Stromal cell of bone marrow (primary cell): ENCODE results near the gene MSI1.
A peak's percentile ranks its signal among the peaks of the same experiment; 100 is the strongest.
"Not testable (repeated sequence)": the region's sequence is repeated elsewhere in the genome, so short reads cannot be mapped to it uniquely, and the experiment has no call there.

ENCODE experiments used
- DNase-seq: peaks from one replicate; pipeline ENCODE4 v3.0.0-alpha.2; 2012; ENCODE audit warnings: low read depth

MSI1 gene

GRCh38 chr12:120356567-120357030 is 12.4 kb downstream of the MSI1 start:
- peak; percentile 45 for DNase-seq

DNA sequence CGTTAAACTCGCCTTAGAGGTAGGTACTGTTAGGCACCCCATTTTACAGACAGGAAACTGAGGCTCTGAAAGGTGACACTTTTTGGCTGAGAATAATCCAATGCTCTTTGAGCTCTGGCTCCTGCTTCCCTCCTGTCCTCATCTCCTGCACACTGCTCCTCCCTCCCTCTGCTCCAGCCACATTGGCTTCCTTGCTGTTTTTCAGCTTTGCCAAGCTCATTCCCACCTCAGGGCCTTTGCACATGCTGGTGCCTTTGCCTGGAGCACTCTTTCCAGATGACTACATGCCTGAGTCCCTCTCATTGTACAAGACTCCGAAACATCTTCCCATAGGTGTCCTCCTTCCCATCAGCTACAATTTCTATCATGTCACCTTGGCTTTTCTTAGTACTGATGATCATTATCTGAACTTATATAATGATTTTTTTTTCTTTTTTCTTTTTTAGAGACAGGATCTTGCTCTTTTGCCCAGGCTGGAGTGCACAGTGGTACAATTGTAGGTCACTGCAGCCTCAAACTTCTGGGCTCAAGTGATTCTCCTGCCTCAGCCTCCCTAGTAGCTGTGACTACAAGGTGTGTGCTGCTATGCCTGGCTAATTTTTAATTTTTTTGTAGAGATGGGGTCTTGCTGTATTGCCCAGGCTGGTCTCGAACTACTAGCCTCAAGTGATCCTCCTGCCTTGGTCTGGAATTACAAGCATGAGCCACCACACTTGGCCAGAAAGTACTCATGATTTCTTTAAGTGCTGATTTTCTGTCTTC is 15.2 kb downstream of the MSI1 start:
- DNase-seq = no peak

GRCh38 chr12:120353136-120353535 is 15.8 kb downstream of the MSI1 start:
- DNase-seq = no peak

DNA sequence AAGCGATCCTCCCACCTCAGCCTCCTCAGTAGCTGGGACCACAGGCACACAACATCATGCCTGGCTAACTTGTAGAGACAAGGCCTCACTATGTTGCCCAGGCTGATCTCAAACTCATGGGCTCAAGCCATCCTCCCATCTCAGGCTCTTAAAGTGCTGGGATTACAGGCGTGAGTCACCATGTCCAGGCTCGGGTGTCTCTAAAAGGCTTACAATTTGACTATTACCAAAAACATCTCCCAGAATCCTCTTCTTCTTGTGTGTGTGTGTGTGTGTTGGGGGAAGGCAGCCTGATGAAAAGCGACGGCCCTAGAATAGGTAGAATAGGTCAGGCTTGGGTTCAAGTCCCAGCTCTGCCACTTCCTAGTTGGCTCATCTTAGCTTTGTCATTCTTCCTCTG is 16.8 kb downstream of the MSI1 start:
- peak; percentile 48 for DNase-seq

- no peak for DNase-seq
Measured at GRCh38 chr12:120350576-120351350, 18.2 kb downstream of the MSI1 start.

- DNase-seq = no peak
Measured at GRCh38 chr12:120347766-120348165, 21.2 kb downstream of the MSI1 start.

DNA sequence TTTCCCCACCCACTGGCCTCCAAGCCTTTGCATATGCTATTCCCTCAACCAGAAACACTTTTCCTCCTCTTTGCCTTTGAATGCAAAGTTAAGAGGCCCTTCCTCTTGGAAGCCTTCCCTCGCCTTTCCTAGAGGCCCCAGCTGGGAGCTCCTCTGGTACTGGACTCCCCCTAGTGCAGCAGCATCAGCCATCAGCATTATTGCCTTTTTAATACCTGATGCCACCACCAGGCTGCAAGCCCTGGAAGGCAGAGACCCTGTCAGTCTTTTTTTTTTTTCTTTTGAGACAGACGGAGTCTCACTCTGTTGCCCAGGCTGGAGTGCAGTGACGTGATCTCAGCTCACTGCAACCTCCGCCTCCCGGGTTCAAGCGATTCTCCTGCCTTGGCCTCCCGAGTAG is 22.3 kb downstream of the MSI1 start:
- DNase-seq = no peak

DNA sequence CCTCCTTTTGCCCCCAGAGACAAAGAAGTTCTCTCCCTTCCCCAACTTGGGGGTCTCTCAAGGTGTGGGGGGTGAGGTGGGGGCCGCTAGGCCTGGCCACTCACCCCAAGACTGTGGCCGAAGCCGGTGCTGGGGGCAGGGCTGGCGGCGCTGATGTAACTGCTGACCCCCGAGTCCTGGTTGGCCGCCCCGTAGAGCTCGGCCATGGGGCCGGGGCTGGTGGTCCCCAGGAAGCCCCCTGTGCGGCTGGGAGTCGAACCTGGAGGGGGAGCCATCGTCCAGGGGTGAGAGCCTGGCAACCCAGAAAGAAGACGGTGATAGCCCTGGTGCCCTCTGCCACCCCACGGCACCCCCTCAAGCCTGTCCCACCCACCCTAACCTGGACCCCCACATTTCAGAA is 22.9 kb downstream of the MSI1 start:
- no peak for DNase-seq

DNA sequence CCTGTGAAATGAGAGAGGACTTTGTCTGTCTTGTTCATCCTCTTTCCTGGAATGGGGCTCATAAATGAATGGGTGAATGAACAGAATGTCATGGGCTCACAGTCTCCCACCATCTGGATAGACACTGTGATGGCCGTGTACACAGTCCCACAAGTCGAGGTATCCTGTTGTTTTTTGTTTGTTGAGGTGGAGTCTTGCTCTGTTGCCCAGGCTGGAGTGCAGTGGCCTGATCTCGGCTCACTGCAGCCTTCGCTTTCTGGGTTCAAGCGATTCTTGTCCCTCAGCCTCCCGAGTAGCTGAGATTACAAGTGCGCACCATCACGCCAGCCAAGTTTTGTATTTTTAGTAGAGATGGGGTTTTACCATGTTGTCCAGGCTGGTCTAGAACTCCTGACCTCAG is 25.3 kb downstream of the MSI1 start:
- no peak for DNase-seq

GRCh38 chr12:120343039-120343537 is 25.9 kb downstream of the MSI1 start:
- no peak for DNase-seq

GRCh38 chr12:120342175-120343038 is 26.6 kb downstream of the MSI1 start:
- DNase-seq = no peak

DNA sequence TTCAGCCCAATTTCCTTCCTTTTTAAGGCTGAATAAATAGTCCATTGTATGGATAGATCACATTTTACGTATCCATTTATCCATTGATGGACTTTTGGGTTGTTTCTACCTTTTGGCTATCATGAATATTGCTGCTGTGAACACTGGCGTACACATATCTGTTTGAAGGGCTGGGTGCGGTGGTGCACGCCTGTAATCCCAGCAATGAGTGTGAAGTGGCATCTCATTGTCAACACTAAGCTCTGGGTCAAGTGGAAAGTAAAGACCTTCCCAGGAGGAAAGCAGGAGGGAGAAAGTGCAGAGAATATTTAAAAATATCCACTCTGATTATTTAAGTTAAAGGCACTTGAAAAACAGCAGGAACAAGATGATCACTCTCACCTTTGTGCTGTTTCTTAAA is 29.7 kb downstream of the MSI1 start:
- no peak for DNase-seq

DNA sequence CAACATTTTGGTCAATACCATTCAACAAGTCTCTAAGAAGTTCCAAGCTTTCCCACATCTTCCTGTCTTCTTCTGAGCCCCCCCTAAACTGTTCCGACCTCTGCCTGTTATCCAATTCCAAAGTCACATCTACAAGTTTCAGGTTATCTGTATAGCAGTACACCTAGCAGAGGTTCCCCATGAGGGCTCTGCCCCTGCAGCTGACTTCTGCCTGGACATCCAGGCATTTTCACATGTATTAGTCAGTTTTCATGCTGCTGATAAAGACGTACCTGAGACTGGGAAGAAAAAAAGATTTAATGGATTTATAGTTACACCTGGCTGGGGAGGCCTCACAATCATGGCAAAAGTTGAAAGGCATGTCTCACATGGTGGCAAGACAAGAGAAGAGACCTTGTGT is 31.2 kb downstream of the MSI1 start:
- DNase-seq = no peak

GRCh38 chr12:120336392-120336791 is 32.6 kb downstream of the MSI1 start:
- not testable (repeated sequence) for DNase-seq

DNA sequence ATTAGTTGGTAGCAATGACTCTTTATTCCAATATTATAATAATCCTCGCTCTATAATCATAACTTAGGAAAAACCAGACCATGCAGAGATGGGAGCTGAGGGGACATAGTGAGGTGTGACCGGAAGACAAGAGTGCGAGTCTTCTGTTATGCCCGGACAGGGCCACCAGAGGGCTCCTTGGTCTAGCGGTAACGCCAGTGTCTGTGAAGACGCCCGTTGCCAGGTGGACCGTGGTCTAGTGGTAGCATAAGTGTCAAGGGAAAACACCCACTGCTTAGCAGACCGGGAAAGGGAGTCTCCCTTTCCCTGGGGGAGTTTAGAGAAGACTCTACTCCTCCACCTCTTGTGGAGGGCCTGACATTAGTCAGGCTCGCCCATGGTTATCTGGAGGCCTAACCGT is 33.5 kb downstream of the MSI1 start:
- DNase-seq = peak; percentile 4

- no peak for DNase-seq
Measured at GRCh38 chr12:120332523-120332922, 36.4 kb downstream of the MSI1 start.

GRCh38 chr12:120332041-120332440 is 36.9 kb downstream of the MSI1 start:
- no peak for DNase-seq

- DNase-seq = no peak
Measured at GRCh38 chr12:120331390-120331789, 37.6 kb downstream of the MSI1 start.

DNA sequence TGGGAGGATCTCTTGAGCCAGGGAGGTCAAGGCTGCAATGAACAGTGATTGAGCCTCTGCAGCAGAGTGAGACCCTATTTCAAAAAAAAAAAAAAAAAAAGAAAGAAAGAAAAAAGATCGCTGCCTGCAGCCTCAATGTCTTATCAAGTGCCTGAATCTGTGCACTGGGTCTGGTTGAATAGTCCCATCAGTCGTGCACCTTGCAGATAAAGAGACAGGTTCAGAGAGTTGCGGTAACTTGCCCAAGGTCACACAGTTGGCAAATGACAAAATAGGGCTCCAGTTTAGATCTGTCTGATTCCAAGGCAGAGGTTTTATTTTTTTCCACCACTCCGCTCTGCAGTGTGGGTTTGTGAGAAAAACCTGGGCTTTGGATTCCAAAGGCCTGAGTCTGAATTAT is 40.7 kb downstream of the MSI1 start:
- no peak for DNase-seq

- no peak for DNase-seq
Measured at GRCh38 chr12:120327593-120327992, 41.4 kb downstream of the MSI1 start, which contains the start of gene PLA2G1B. Gene PLA2G1B, minus strand, starts transcription at chr12:120327779. Its CDS starts 26 bp downstream, at chr12:120327753.

GRCh38 chr12:120324841-120325417 is 44.0 kb downstream of the MSI1 start:
- no peak for DNase-seq

DNA sequence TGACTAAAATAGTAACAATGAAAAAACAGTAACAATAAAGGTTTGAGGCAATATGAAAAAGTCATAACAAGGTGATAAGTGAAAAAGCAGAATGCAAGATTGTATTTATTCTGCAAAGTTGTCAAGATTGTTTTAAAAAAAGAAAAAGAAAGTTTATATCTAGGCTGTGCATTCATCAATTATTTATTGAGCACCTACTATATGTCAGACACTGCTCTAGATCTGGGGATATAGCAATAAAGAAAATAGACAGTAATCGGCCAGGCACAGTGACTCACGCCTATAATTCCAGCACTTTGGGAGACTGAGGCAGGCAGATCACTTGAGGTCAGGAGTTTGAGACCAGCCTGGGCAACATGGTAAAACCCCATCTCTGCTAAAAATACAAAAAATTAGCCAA is 45.2 kb downstream of the MSI1 start:
- DNase-seq = no peak
